A549 (cell line): ENCODE measurements around the gene FLRT3. TPM values are rescaled to one million over a fixed set of nuclear protein-coding genes. Genes with fewer than 3 reads are reported as not detected.

ENCODE experiments used
- ATAC-seq, 2 experiments: fragments of 200-7000 bp in 1 of 2; fragments of >200 bp in 1 of 2; cut with Nextera tagmentation in 1 of 2; cut with Tn5 transposase in 1 of 2; 3 replicates each; pipeline versions ENCODE4 v1.8.0 to v1.9.1; 2018 to 2020; ENCODE audit warnings: mild to moderate bottlenecking in 1 of 2, moderate library complexity in 1 of 2
- CTCF ChIA-PET: fragments of 300-600 bp; sonication (Branson Sonifier 250); formaldehyde crosslinking; extraction: SDS; loops from one replicate; lab custom pipeline; 2021; ENCODE audit warnings: antibody characterized with exemption, inconsistent platforms; lab: Yijun Ruan, JAX
- POLR2A ChIA-PET: fragments of 350-600 bp; formaldehyde crosslinking; extraction: SDS; loops from one replicate; lab custom pipeline; 2021; ENCODE audit warnings: antibody characterized with exemption, inconsistent platforms; lab: Yijun Ruan, JAX
- DNase-seq, 2 experiments: peaks; one replicate each; pipeline versions ENCODE4 v3.0.0 to v3.0.0-alpha.2; 2011 to 2016; ENCODE audit warnings: low read depth in 1 of 2, low spot score in 1 of 2
- FAIRE-seq: peaks from 2 replicates; lab custom pipeline; 2011; peaks lifted over from hg19 to GRCh38; lab: Jason Lieb, UNC
- H3K27ac ChIP-seq, 2 experiments: fragments of >200 bp; sonication (Bioruptor Twin); formaldehyde crosslinking; 3 replicates each; pipeline ENCODE4 v1.5.1; 2016 to 2017
- H3K4me1 ChIP-seq: fragments of >200 bp; sonication (Bioruptor Twin); formaldehyde crosslinking; 3 replicates; pipeline ENCODE4 v1.6.1; 2016
- H3K4me2 ChIP-seq: fragments of >200 bp; sonication (Bioruptor Twin); formaldehyde crosslinking; 3 replicates; pipeline ENCODE4 v1.6.1; 2016
- H3K4me3 ChIP-seq: fragments of >200 bp; sonication (Bioruptor Twin); formaldehyde crosslinking; 3 replicates; pipeline ENCODE4 v1.5.1; 2016
- H3K9me3 ChIP-seq: fragments of >200 bp; sonication (Bioruptor Twin); formaldehyde crosslinking; 3 replicates; pipeline ENCODE4 v1.6.1; 2016
- BCL3 ChIP-seq: fragments of >200 bp; sonication (Bioruptor Twin); formaldehyde crosslinking; IDR thresholded peaks from 3 replicates; pipeline ENCODE4 v1.6.1; 2016
- BHLHE40 ChIP-seq: IDR thresholded peaks from 2 replicates; pipeline ENCODE4 v1.6.1; 2012; ENCODE audit warnings: low read depth, low read length, inconsistent platforms
- CBX2 ChIP-seq: fragments of 200-600 bp; sonication (generic); IDR thresholded peaks from 2 replicates; pipeline ENCODE4 v1.6.1; 2016; ENCODE audit warnings: low read depth, mild to moderate bottlenecking, borderline replicate concordance
- CBX8 ChIP-seq: fragments of 200-600 bp; sonication (generic); IDR thresholded peaks from 2 replicates; pipeline ENCODE4 v1.6.1; 2016
- CEBPB ChIP-seq, 2 experiments: fragments of >200 bp in 1 of 2; sonication (Bioruptor Twin) in 1 of 2; formaldehyde crosslinking in 1 of 2; IDR thresholded peaks; 2 replicates each; pipeline ENCODE4 v1.6.1; 2012 to 2016
- CHD2 ChIP-seq: fragments of 150-350 bp; IDR thresholded peaks from 2 replicates; pipeline ENCODE4 v1.6.1; 2014; ENCODE audit warnings: low read length; ENCODE audit not compliant: partially characterized antibody
- CHD4 ChIP-seq: fragments of 200-600 bp; sonication (generic); IDR thresholded peaks from 2 replicates; pipeline ENCODE4 v1.6.1; 2016; ENCODE audit warnings: antibody characterized with exemption, mild to moderate bottlenecking, borderline replicate concordance
- CTCF ChIP-seq: fragments of >200 bp; sonication (Bioruptor Twin); formaldehyde crosslinking; IDR thresholded peaks from 3 replicates; pipeline ENCODE4 v1.5.1; 2016
- EHF ChIP-seq: fragments of 250-450 bp; sonication (Bioruptor Pico); IDR thresholded peaks from 2 replicates; pipeline ENCODE4 v1.5.0; 2020; ENCODE audit warnings: mild to moderate bottlenecking
- EHMT2 ChIP-seq: fragments of 200-600 bp; sonication (generic); IDR thresholded peaks from 2 replicates; pipeline ENCODE4 v1.6.1; 2016; ENCODE audit warnings: antibody characterized with exemption, low read depth, mild to moderate bottlenecking, moderate library complexity
- ESRRA ChIP-seq: fragments of 150-350 bp; IDR thresholded peaks from 2 replicates; pipeline ENCODE4 v1.6.1; 2014; ENCODE audit warnings: mild to moderate bottlenecking, low read length, borderline replicate concordance
- FOSB ChIP-seq: fragments of 250-450 bp; sonication (Bioruptor Pico); IDR thresholded peaks from 2 replicates; pipeline ENCODE4 v1.5.0; 2020; ENCODE audit warnings: mild to moderate bottlenecking, moderate library complexity
- GATA3 ChIP-seq: IDR thresholded peaks from 2 replicates; pipeline ENCODE4 v1.6.1; 2012; ENCODE audit warnings: borderline replicate concordance
- HDAC2 ChIP-seq: fragments of 200-600 bp; sonication (generic); IDR thresholded peaks from 2 replicates; pipeline ENCODE4 v1.6.1; 2016
- HEYL ChIP-seq: fragments of 250-450 bp; sonication (Bioruptor Pico); IDR thresholded peaks from 2 replicates; pipeline ENCODE4 v1.8.0; 2021; ENCODE audit warnings: mild to moderate bottlenecking, moderate library complexity
- HMGXB4 ChIP-seq: fragments of 250-450 bp; sonication (Bioruptor Pico); IDR thresholded peaks from 2 replicates; pipeline ENCODE4 v1.5.0; 2021; ENCODE audit warnings: mild to moderate bottlenecking, moderate library complexity, borderline replicate concordance
- HOXB13 ChIP-seq: fragments of 250-450 bp; sonication (Bioruptor Pico); IDR thresholded peaks from 2 replicates; pipeline ENCODE4 v1.5.0; 2020; ENCODE audit warnings: low read depth, mild to moderate bottlenecking, moderate library complexity
- JUN ChIP-seq, 2 experiments: fragments of >200 bp; sonication (Bioruptor Twin); formaldehyde crosslinking; IDR thresholded peaks; 2 replicates in 1 of 2; 3 replicates in 1 of 2; pipeline ENCODE4 v1.6.1; 2016 to 2017
- MAFK ChIP-seq: fragments of 450-650 bp; IDR thresholded peaks from 2 replicates; pipeline ENCODE4 v1.6.1; 2014; ENCODE audit not compliant: partially characterized antibody
- MYC ChIP-seq: IDR thresholded peaks from 2 replicates; pipeline ENCODE4 v1.6.1; 2012; ENCODE audit warnings: mild to moderate bottlenecking, inconsistent platforms, low read length, improper control_type of control experiment, borderline replicate concordance
- NFE2L2 ChIP-seq: fragments of 150-350 bp; conservative IDR thresholded peaks from 2 replicates; pipeline ENCODE4 v1.6.1; 2014; ENCODE audit warnings: low read length
- NPAS2 ChIP-seq: fragments of 250-450 bp; sonication (Bioruptor Pico); IDR thresholded peaks from 2 replicates; pipeline ENCODE4 v1.8.0; 2022; ENCODE audit warnings: mild to moderate bottlenecking, moderate library complexity, borderline replicate concordance
- PBX3 ChIP-seq: IDR thresholded peaks from 2 replicates; pipeline ENCODE4 v1.6.1; 2012
- RARB ChIP-seq: fragments of 250-450 bp; sonication (Bioruptor Pico); IDR thresholded peaks from 2 replicates; pipeline ENCODE4 v1.8.0; 2021; ENCODE audit warnings: mild to moderate bottlenecking, moderate library complexity
- RCOR1 ChIP-seq: fragments of 150-350 bp; IDR thresholded peaks from 2 replicates; pipeline ENCODE4 v1.6.1; 2014; ENCODE audit warnings: antibody characterized with exemption, low read length, low read depth
- RNF2 ChIP-seq: fragments of 200-600 bp; sonication (generic); IDR thresholded peaks from 2 replicates; pipeline ENCODE4 v1.6.1; 2016; ENCODE audit warnings: low read depth, mild to moderate bottlenecking, antibody characterized with exemption, moderate library complexity, borderline replicate concordance
- SREBF2 ChIP-seq: fragments of 450-650 bp; IDR thresholded peaks from 2 replicates; pipeline ENCODE4 v1.6.1; 2014; ENCODE audit warnings: mild to moderate bottlenecking, moderate library complexity
- TFCP2L1 ChIP-seq: fragments of 250-450 bp; sonication (Bioruptor Pico); IDR thresholded peaks from 2 replicates; pipeline ENCODE4 v1.5.0; 2021; ENCODE audit warnings: mild to moderate bottlenecking
- ZFP36 ChIP-seq: fragments of 450-650 bp; IDR thresholded peaks from 2 replicates; pipeline ENCODE4 v1.6.1; 2014; ENCODE audit warnings: borderline replicate concordance; ENCODE audit not compliant: partially characterized antibody
- ZSCAN20 ChIP-seq: fragments of 250-450 bp; sonication (Bioruptor Pico); IDR thresholded peaks from 2 replicates; pipeline ENCODE4 v1.8.0; 2022; ENCODE audit warnings: mild to moderate bottlenecking, moderate library complexity
- WGBS: methylation state at CpG from one replicate; pipeline ENCODE4 v1.1.6; 2017; ENCODE audit errors: missing lambda C conversion rate; 5-methylcytosine and 5-hydroxymethylcytosine counted together
- polyA minus RNA-seq: library from RNA; depleted of rRNA, polyadenylated mRNA; stranded (reverse); fragments of >200 nt; gene quantifications from 2 replicates; pipeline ENCODE4 v1.2.3, GENCODE V29; 2011; rRNA and poly(A)+ RNA removed
- polyA plus RNA-seq, 4 experiments: library from polyadenylated mRNA; depleted of rRNA in 3 of 4; stranded (reverse); fragments of >200 nt; fragmentation: RNase III in 1 of 4; extraction: RNeasy Plus Mini Kit Qiagen cat#74134 plus additional on column Dnase treatment in 1 of 4; gene quantifications; 2 replicates in 3 of 4; 3 replicates in 1 of 4; pipeline ENCODE4 v1.2.3, GENCODE V29; 2011 to 2017

The FLRT3 gene
- 28.7 and 35.1 TPM in 2 replicates for polyA plus RNA-seq (2011; rRNA removed)
- polyA plus RNA-seq (2012; cell fraction: cytosol; rRNA removed), result 1.6 and 1.7 TPM in 2 replicates
- polyA plus RNA-seq (2012; cell fraction: nucleus; rRNA removed), result 1.6 and 2.3 TPM in 2 replicates
- 2.6 to 3.8 TPM (median 3.4 TPM) in 3 replicates for polyA plus RNA-seq (2017; fragmentation: RNase III; extraction: RNeasy Plus Mini Kit Qiagen cat#74134 plus additional on column Dnase treatment)
- 25.7 and 26.2 TPM in 2 replicates for polyA minus RNA-seq

GRCh38 chr20:14337400-14338171 lies at the start of gene FLRT3:
Gene FLRT3 (minus strand): TSS chr20:14337612. CDS start chr20:14327506, 10,106 bp downstream.
- DNase-seq (peak; percentile 84 to 97), FAIRE-seq (peak; percentile 100), ATAC-seq (peak; percentile 98 to 99)
- ChIA-PET CTCF (interaction anchor here (0.6 to 1.9 kb wide), 50 partner anchors 9 to 1685 kb away, joined by 3 to 16 read pairs (median 4); no protein-coding TSS in a partner anchor), POLR2A (interaction anchor here (1.0 to 1.9 kb wide), 4 partner anchors 69 to 542 kb away, joined by 3 to 7 read pairs (median 5); no protein-coding TSS in a partner anchor)
- Histone ChIP-seq H3K27ac (peak within 1 kb of the TSS; percentile 73 to 76), H3K4me1 (peaks cover 31% of the 10 kb centered on the region), H3K4me2 (peak within 1 kb of the TSS; percentile 83), H3K4me3 (peak within 1 kb of the TSS; percentile 67), H3K9me3 (no peaks in the 10 kb centered on the region)
- 24% methylated on average over 12 of the region's 12 CpGs for WGBS
- TF ChIP-seq CEBPB (IDR thresholded peaks at IDR 0.05) (peak in 1 of 2 experiments; percentile 27; a peak in 1 of 4 replicates), BCL3 (no peak), NFE2L2 (no peak), BHLHE40 (no peak), ZFP36 (no peak), ESRRA (no peak), RARB (no peak), GATA3 (no peak; the same call in 1 of the 2 replicates), CHD2 (no peak), CHD4 (no peak), RCOR1 (no peak), MYC (no peak), HEYL (CRISPR knock-in tag) (no peak), CBX2 (no peak), ZSCAN20 (CRISPR knock-in tag) (no peak), FOSB (CRISPR knock-in tag) (no peak), EHF (CRISPR knock-in tag) (no peak), SREBF2 (no peak), RNF2 (no peak), HDAC2 (no peak), PBX3 (no peak), HMGXB4 (CRISPR knock-in tag) (no peak), MAFK (no peak), JUN (IDR thresholded peaks at IDR 0.05) (peak; percentile 43 to 51; a peak in 1 of 5 replicates), EHMT2 (no peak), HOXB13 (CRISPR knock-in tag) (no peak), NPAS2 (CRISPR knock-in tag) (no peak), CBX8 (no peak), CTCF (peak; percentile 94), TFCP2L1 (no peak)
